ENCODE data around the gene AKR1B1.

The AKR1B1 gene

DNA sequence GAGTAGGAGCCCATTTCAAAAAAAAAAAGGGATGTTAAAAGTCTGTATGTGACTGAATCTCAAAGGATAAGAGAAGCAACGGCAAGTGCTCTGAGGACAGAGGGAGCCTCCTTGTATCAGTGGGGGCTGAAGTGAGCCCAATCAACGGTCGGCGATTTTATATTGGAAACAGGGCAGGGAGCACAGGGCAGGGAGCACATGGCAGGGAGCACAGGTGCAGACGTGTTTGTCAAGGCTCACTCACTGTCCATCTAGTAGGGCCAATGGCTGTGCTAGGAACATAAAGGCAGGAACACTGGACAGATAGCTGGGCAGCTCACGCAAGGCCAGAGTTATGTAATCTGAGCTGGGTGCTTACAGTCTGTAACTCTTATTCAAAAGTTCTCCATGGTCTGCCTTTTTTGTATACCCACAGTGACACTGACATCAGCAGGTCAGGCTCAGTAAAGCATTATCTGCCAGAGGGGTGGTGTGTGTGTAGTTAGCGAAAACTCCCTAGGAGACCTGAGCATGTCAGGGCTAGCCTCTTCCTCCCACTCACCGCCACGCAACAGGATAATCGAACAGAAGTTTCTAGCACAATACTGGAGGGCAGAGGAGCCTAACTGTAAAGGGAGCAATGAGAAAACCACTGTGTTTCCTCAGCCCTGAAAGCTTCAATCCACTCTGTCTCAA, 15.4 kb downstream of the AKR1B1 start:
- no peak for DNase-seq

DNA sequence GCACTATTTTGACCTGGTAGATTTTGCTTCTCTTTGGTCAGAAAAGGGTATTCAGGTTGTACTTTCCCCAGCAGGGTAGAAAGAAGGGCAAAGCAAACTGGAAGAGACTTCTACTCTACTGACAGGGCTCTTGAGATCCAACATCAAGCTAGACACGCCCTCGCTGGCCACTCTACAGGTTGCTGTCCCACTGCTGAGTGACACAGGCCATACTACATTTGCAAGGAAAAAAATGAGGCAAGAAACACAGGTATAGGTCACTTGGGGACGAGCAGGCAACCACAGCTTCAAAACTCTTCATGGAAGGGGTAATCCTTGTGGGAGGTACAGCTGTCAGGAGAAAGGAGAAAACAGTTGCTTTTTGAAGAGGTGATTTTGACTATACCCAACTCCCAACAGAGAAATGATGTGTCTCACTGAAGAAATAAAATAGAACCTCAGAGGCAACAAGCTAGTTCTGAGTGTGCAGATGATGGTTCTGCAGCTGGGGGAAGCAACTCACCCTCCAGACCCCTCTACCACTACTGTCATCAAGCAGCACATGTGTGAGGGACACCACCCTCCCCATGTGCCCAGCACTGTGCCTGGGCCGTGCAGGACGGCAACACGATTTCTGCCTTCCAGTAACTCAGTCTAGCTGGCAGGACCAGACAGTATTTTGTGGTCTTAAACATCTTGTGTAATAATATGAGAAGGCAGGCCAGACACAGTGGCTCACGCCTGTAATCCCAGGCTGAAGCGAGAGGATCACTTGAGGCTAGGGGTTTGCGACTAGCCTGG, 16.3 kb downstream of the AKR1B1 start:
- no peak for DNase-seq

DNA sequence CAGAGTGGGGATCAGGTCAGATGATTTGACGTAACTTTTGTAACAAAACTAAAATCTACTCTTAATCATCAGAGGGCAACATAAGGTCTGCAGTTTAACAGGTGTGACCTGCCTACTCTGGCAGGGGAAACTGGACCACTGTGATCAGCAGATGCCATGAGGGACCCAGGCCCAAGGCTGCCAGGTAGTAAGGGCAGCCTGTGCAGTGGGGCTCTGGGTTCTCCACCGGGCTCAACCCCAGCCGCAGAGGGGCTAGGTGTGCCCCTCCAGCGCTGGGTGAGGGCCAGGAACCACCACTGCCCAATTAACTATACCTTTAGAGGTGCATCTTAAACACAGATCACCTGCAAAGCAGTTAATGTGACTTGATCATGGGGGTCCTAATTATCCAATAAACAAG, 17.6 kb downstream of the AKR1B1 start:
- no peak for DNase-seq

DNA sequence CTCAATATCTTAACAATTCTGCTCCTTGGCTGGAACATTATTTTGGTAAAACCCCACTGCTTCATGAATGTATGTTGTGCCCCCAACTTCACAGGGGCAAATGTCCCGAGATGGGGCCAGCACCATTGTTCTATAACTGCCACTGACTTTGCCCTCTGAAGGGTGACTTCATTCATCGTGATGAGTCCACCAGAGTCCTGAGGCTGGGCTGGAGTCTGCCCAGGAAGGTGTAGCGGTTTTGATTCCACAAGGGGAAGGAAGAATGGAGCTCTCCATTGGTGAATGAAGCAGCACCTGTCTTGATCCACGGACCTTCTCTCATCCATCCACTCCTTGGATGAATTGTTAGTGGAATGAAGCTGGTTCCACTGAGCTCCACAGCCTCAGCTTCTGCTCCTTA, 18.4 kb downstream of the AKR1B1 start:
- no peak for DNase-seq

DNA sequence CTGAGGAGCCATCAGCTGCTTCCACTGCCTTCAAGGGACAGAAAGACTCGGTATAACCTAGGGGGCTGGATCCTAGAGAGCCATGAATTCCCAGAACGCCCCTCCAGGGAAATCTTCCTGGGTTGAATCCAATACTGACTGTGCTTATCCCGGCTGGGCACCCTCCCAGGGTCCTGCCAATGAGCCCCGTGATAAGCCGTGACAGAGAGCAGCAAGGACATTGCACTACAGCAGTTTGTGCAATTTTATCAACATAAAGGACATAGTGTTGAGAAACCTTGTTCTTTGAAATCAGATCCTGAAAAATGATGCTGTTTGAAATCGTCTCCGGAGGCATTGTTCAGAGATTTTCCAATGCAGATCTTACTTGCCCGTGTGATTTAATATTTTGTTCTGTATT, 18.8 kb downstream of the AKR1B1 start:
- no peak for DNase-seq

GRCh38 chr7:134438946-134439345, 20.0 kb downstream of the AKR1B1 start:
- no peak for DNase-seq

- peak; percentile 66 for DNase-seq
Observed at GRCh38 chr7:134435161-134435920, 23.6 kb downstream of the AKR1B1 start.

DNA sequence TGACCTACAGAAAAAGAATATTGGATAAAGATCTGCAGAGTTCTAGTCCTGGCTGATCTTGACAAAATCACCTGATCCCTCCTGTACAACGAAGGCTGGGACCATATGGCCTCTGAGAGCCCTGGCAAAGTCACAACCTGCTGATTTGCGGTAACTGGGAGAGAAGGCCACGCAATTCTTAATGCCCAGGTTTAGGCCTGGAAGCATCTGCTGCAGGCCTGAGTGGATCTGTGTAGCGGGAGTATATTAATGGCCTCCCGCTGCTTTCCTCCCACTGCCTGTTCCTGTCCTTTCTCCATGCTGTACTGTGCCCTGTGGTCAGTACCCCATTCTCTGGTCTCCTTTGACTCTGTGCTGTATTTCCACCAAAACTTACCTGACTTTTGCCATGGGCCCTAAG, 24.2 kb downstream of the AKR1B1 start:
- no peak for DNase-seq

DNA sequence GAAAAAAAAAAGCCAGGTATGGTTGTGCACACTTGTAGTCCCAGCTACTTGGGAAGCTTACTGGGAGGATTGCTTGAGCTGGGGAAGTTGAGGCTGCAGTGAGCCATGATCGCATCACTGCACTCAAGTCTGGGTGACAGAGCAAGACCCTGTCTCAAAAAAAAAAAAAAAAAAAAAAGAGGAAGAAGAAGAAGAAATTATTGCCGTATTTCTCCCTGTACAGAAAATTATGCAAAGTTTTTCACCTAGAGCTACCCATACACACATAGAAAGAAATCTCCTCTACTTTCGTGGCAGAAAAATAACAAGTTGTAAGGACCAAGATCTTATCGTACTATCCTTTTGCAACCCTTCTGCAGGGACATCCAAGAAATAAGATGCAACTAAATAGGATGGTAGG, 25.5 kb downstream of the AKR1B1 start:
- no peak for DNase-seq

- DNase-seq, result peak; percentile 90
Observed at GRCh38 chr7:134432296-134433152, 26.4 kb downstream of the AKR1B1 start.

DNA sequence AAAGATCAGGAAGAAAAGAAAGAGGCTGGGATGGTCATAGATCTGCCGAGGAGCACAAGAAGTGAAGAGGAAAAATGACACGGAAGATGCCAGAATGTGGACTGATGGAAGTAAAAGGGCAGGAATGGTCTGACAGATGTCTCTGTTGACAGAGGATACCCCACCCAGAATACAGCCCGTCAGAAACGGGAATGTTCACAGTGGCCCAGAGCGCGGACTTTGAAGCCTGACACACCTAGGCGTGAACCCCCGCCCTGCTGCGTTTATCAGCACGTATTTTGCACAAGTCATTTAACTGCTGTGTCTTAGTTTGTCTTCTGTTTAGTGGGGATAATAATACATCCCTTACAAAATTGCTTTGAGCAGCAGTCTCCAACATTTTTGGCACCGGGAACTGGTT, 27.1 kb downstream of the AKR1B1 start:
- DNase-seq, result no peak

- no peak for DNase-seq
Observed at GRCh38 chr7:134429481-134429880, 29.4 kb downstream of the AKR1B1 start.

- DNase-seq, result no peak
Observed at GRCh38 chr7:134428942-134429341, 30.0 kb downstream of the AKR1B1 start.

- DNase-seq, result peak; percentile 10
Observed at GRCh38 chr7:134427896-134428295, 31.0 kb downstream of the AKR1B1 start.

- no peak for DNase-seq
Observed at GRCh38 chr7:134425777-134426176, 33.1 kb downstream of the AKR1B1 start.

DNA sequence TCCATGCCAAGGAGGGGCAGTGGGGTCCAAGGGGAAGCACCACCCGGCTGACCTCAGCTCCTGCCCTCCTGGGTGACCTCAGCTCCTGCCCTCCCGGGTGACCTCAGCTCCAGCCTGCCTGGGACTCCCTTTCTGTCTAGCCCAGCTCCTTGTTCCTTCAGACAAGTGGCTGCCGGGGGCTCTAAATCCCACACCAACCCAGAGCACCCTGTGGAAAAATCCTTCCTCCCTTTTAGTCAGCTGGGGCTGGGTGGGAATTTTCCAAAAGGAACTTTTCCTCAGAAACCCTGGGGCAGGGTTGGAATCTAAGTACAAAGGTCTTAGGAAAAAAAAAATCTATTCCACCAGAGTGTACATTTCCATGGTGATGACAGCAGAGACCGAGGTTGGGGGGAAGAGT, 36.3 kb downstream of the AKR1B1 start:
- DNase-seq, result no peak

DNA sequence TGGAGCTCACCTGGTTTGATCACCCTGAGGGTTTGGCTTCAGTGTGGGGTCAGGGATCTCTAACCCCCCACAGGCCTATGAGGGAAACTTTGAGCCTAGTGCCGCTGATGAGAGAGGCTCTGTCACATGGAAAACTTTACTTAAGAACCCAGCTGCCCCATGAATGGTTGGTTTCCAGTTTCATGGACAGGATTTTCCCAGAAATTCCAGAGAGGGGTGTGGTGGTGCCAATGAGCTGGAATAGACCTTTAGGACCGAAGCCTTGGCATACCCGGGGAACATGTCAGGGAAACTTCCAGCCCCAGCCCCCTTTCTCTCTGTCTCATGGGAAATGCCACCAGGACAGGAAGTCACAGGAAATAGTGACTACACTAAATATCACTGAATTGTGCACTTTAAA, 36.9 kb downstream of the AKR1B1 start:
- peak; percentile 4 for DNase-seq

GRCh38 chr7:134420424-134421125, 38.3 kb downstream of the AKR1B1 start:
- peak; percentile 51 for DNase-seq

GRCh38 chr7:134419875-134420274, 39.0 kb downstream of the AKR1B1 start:
- no peak for DNase-seq

GRCh38 chr7:134419085-134419484, 39.8 kb downstream of the AKR1B1 start:
- no peak for DNase-seq

DNA sequence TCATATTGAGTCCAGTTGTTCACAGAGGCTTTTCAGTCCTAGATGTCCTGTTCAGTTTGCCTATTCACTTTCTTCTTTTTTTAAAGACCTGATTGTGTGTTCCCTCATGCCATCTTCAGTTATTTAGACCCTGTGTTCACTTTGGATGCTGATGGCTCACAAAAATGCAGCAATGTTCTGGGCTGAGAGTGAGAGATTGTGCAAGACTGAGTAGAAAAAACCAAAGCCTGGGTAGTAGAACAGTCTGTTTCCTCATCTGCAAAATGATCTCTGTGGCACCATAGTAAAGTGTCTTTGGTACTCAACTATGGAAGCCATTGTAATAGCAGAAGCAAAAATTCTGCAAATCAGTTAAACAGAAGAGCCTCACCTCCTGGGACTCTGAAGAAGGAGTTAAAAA, 43.2 kb downstream of the AKR1B1 start:
- DNase-seq, result no peak

GRCh38 chr7:134414109-134414508, 44.8 kb downstream of the AKR1B1 start:
- no peak for DNase-seq

All from fibroblast of skin of right biceps (primary cell).